ENCODE data around the gene SNX9.

SNX9 gene

GRCh38 chr6:157838718-157839430 lies 15.8 kb downstream of the SNX9 start:
- Histone ChIP-seq H3K9ac (ENCODE audit: low read depth, low read length, poor library complexity, severe bottlenecking) (no peak overlapping the region), H3K4me2 (ENCODE audit: low read depth, low read length, poor library complexity, severe bottlenecking) (no peak overlapping the region), H2AFZ (ENCODE audit: low read length) (no peak overlapping the region), H3K9me2 (replicated peaks; ENCODE audit: low read depth, low read length) (no peaks in the 10 kb centered on the region), H3K79me2 (ENCODE audit: insufficient read depth, low read length) (no peaks in the 10 kb centered on the region), H3F3A (ENCODE audit: low read depth) (no peaks in the 10 kb centered on the region), H3K4me1 (ENCODE audit: insufficient read depth, low read length, poor library complexity, severe bottlenecking) (no peaks in the 10 kb centered on the region), H3K27me3 (ENCODE audit: insufficient read depth, low read length, poor library complexity, severe bottlenecking) (peaks cover 13% of the 10 kb centered on the region), H4K20me1 (ENCODE audit: insufficient read depth, low read length, poor library complexity, severe bottlenecking) (no peaks in the 10 kb centered on the region), H3K9me3 (ENCODE audit: insufficient read depth, low read depth, low read length) (no peaks in the 10 kb centered on the region), H3K4me3 (ENCODE audit: low read length, poor library complexity, severe bottlenecking) (no peak overlapping the region), H3K36me3 (ENCODE audit: insufficient read depth, low read length) (no peaks in the 10 kb centered on the region)
- TF ChIP-seq CTCF (conservative IDR thresholded peaks at IDR 0.05; ENCODE audit: low read length) = no peak
- TF ChIP-seq EZH2phosphoT487 (IDR thresholded peaks at IDR 0.05; ENCODE audit: borderline replicate concordance) = no peak

- TF ChIP-seq EZH2phosphoT487 (IDR thresholded peaks at IDR 0.05; ENCODE audit: borderline replicate concordance) (no peak), CTCF (conservative IDR thresholded peaks at IDR 0.05; ENCODE audit: low read length) (no peak)
- H3F3A ChIP-seq (ENCODE audit: low read depth) = no peaks in the 10 kb centered on the region
- no peaks in the 10 kb centered on the region for H3K9me2 ChIP-seq (replicated peaks; ENCODE audit: low read depth, low read length)
- no peaks in the 10 kb centered on the region for H3K4me1 ChIP-seq (ENCODE audit: insufficient read depth, low read length, poor library complexity, severe bottlenecking)
- H3K36me3 ChIP-seq (ENCODE audit: insufficient read depth, low read length) = no peaks in the 10 kb centered on the region
- no peak overlapping the region for H3K9ac ChIP-seq (ENCODE audit: low read depth, low read length, poor library complexity, severe bottlenecking)
- H3K27me3 ChIP-seq (ENCODE audit: insufficient read depth, low read length, poor library complexity, severe bottlenecking) = peaks cover 13% of the 10 kb centered on the region
- no peak overlapping the region for H3K4me3 ChIP-seq (ENCODE audit: low read length, poor library complexity, severe bottlenecking)
- H3K9me3 ChIP-seq (ENCODE audit: insufficient read depth, low read depth, low read length) = no peaks in the 10 kb centered on the region
- no peaks in the 10 kb centered on the region for H3K79me2 ChIP-seq (ENCODE audit: insufficient read depth, low read length)
- no peaks in the 10 kb centered on the region for H4K20me1 ChIP-seq (ENCODE audit: insufficient read depth, low read length, poor library complexity, severe bottlenecking)
- no peak overlapping the region for H2AFZ ChIP-seq (ENCODE audit: low read length)
- no peak overlapping the region for H3K4me2 ChIP-seq (ENCODE audit: low read depth, low read length, poor library complexity, severe bottlenecking)
Measured at GRCh38 chr6:157839606-157840005, 16.6 kb downstream of the SNX9 start.

- Histone ChIP-seq H3K4me1 (ENCODE audit: insufficient read depth, low read length, poor library complexity, severe bottlenecking) (no peaks in the 10 kb centered on the region), H3K36me3 (ENCODE audit: insufficient read depth, low read length) (no peaks in the 10 kb centered on the region)
Measured at GRCh38 chr6:157840261-157840660, 17.2 kb downstream of the SNX9 start.

More at GRCh38 chr6:157840261-157840660, 17.2 kb downstream of the SNX9 start:
- Histone ChIP-seq H3K4me2 (ENCODE audit: low read depth, low read length, poor library complexity, severe bottlenecking) (no peak overlapping the region), H3K27me3 (ENCODE audit: insufficient read depth, low read length, poor library complexity, severe bottlenecking) (peaks cover 15% of the 10 kb centered on the region), H3K4me3 (ENCODE audit: low read length, poor library complexity, severe bottlenecking) (no peak overlapping the region), H3F3A (ENCODE audit: low read depth) (no peaks in the 10 kb centered on the region), H3K9me3 (ENCODE audit: insufficient read depth, low read depth, low read length) (no peaks in the 10 kb centered on the region), H3K9ac (ENCODE audit: low read depth, low read length, poor library complexity, severe bottlenecking) (no peak overlapping the region), H3K9me2 (replicated peaks; ENCODE audit: low read depth, low read length) (no peaks in the 10 kb centered on the region), H4K20me1 (ENCODE audit: insufficient read depth, low read length, poor library complexity, severe bottlenecking) (no peaks in the 10 kb centered on the region), H3K79me2 (ENCODE audit: insufficient read depth, low read length) (no peaks in the 10 kb centered on the region), H2AFZ (ENCODE audit: low read length) (no peak overlapping the region)
- TF ChIP-seq CTCF (conservative IDR thresholded peaks at IDR 0.05; ENCODE audit: low read length) (no peak), EZH2phosphoT487 (IDR thresholded peaks at IDR 0.05; ENCODE audit: borderline replicate concordance) (no peak)
